Measurements from ENCODE around the gene MCOLN3. TPM values are rescaled to one million over a fixed set of nuclear protein-coding genes. Genes with fewer than 3 reads are reported as not detected.

Gene MCOLN3
- total and polyA plus RNA-seq, 2 donors (not counting 1 experiment from before 2014, with no cell fraction given), result 2.5 to 2.7 TPM

GRCh38 chr1:85074365-85074964, 26.2 kb upstream of the MCOLN3 start:
- no peak overlapping the region for H3K4me3 ChIP-seq (replicated peaks in 1 of 4; ENCODE audit: control extremely low read depth in 1 of 4, insufficient read depth in 1 of 4, low read depth in 3 of 4, low read length in 4 of 4)
- TF ChIP-seq CTCF (conservative IDR thresholded peaks at IDR 0.05 in 1 of 2, IDR thresholded peaks at IDR 0.05 in 1 of 2; ENCODE audit: low read depth in 1 of 2, low read length in 2 of 2) (no peak), EZH2 (IDR thresholded peaks at IDR 0.05; ENCODE audit: low read length, missing control alignments) (no peak)
- no peaks in the 10 kb centered on the region for H3K9me3 ChIP-seq (ENCODE audit: control insufficient read depth, insufficient read depth, low read depth, low read length)
- no peaks in the 10 kb centered on the region for H3K27me3 ChIP-seq (ENCODE audit: control insufficient read depth, insufficient read depth, low read length)
- H3K79me2 ChIP-seq (ENCODE audit: control insufficient read depth, insufficient read depth, low read length), result no peaks in the 10 kb centered on the region
- H3K36me3 ChIP-seq (ENCODE audit: control insufficient read depth, insufficient read depth, low read length), result no peaks in the 10 kb centered on the region
- DNase-seq (ENCODE audit: low read depth in 2 of 2), result no peak
- H3K27ac ChIP-seq (ENCODE audit: insufficient read depth, low read length), result no peak overlapping the region
- no peaks in the 10 kb centered on the region for H4K20me1 ChIP-seq (ENCODE audit: control insufficient read depth, extremely low read depth, insufficient read depth, low read length)
- no peak overlapping the region for H3K4me2 ChIP-seq (ENCODE audit: extremely low read depth, insufficient read depth, low read length)
- no peaks in the 10 kb centered on the region for H3K4me1 ChIP-seq (ENCODE audit: control insufficient read depth, extremely low read depth, insufficient read depth, low read length)
- H2AFZ ChIP-seq (ENCODE audit: low read length), result no peak overlapping the region
- no peak overlapping the region for H3K9ac ChIP-seq (ENCODE audit: insufficient read depth, low read length)

- no peak overlapping the region for H3K4me2 ChIP-seq (ENCODE audit: extremely low read depth, insufficient read depth, low read length)
- TF ChIP-seq EZH2 (IDR thresholded peaks at IDR 0.05; ENCODE audit: low read length, missing control alignments) (no peak), CTCF (conservative IDR thresholded peaks at IDR 0.05 in 1 of 2, IDR thresholded peaks at IDR 0.05 in 1 of 2; ENCODE audit: low read depth in 1 of 2, low read length in 2 of 2) (no peak)
- no peaks in the 10 kb centered on the region for H3K4me1 ChIP-seq (ENCODE audit: control insufficient read depth, extremely low read depth, insufficient read depth, low read length)
- H3K9me3 ChIP-seq (ENCODE audit: control insufficient read depth, insufficient read depth, low read depth, low read length), result no peaks in the 10 kb centered on the region
- no peak overlapping the region for H2AFZ ChIP-seq (ENCODE audit: low read length)
- no peak for DNase-seq (ENCODE audit: low read depth in 2 of 2)
- no peak overlapping the region for H3K9ac ChIP-seq (ENCODE audit: insufficient read depth, low read length)
- no peak overlapping the region for H3K4me3 ChIP-seq (replicated peaks in 1 of 4; ENCODE audit: control extremely low read depth in 1 of 4, insufficient read depth in 1 of 4, low read depth in 3 of 4, low read length in 4 of 4)
- no peak overlapping the region for H3K27ac ChIP-seq (ENCODE audit: insufficient read depth, low read length)
- H3K36me3 ChIP-seq (ENCODE audit: control insufficient read depth, insufficient read depth, low read length), result no peaks in the 10 kb centered on the region
- no peaks in the 10 kb centered on the region for H4K20me1 ChIP-seq (ENCODE audit: control insufficient read depth, extremely low read depth, insufficient read depth, low read length)
- no peaks in the 10 kb centered on the region for H3K27me3 ChIP-seq (ENCODE audit: control insufficient read depth, insufficient read depth, low read length)
- no peaks in the 10 kb centered on the region for H3K79me2 ChIP-seq (ENCODE audit: control insufficient read depth, insufficient read depth, low read length)
These were observed 22.7 kb upstream of the MCOLN3 start for GRCh38 chr1:85070972-85071492.

- H3K79me2 ChIP-seq (ENCODE audit: control insufficient read depth, insufficient read depth, low read length), result no peaks in the 10 kb centered on the region
- H3K4me1 ChIP-seq (ENCODE audit: control insufficient read depth, extremely low read depth, insufficient read depth, low read length), result no peaks in the 10 kb centered on the region
- H4K20me1 ChIP-seq (ENCODE audit: control insufficient read depth, extremely low read depth, insufficient read depth, low read length), result no peaks in the 10 kb centered on the region
- no peaks in the 10 kb centered on the region for H3K27me3 ChIP-seq (ENCODE audit: control insufficient read depth, insufficient read depth, low read length)
- no peak for DNase-seq (ENCODE audit: low read depth in 2 of 2)
- TF ChIP-seq CTCF (conservative IDR thresholded peaks at IDR 0.05 in 1 of 2, IDR thresholded peaks at IDR 0.05 in 1 of 2; ENCODE audit: low read depth in 1 of 2, low read length in 2 of 2) (no peak), EZH2 (IDR thresholded peaks at IDR 0.05; ENCODE audit: low read length, missing control alignments) (no peak)
- H3K4me3 ChIP-seq (replicated peaks in 1 of 4; ENCODE audit: control extremely low read depth in 1 of 4, insufficient read depth in 1 of 4, low read depth in 3 of 4, low read length in 4 of 4), result no peak overlapping the region
- H3K27ac ChIP-seq (ENCODE audit: insufficient read depth, low read length), result no peak overlapping the region
- no peaks in the 10 kb centered on the region for H3K36me3 ChIP-seq (ENCODE audit: control insufficient read depth, insufficient read depth, low read length)
- H3K4me2 ChIP-seq (ENCODE audit: extremely low read depth, insufficient read depth, low read length), result no peak overlapping the region
- no peaks in the 10 kb centered on the region for H3K9me3 ChIP-seq (ENCODE audit: control insufficient read depth, insufficient read depth, low read depth, low read length)
- no peak overlapping the region for H2AFZ ChIP-seq (ENCODE audit: low read length)
- no peak overlapping the region for H3K9ac ChIP-seq (ENCODE audit: insufficient read depth, low read length)
These were observed 20.5 kb upstream of the MCOLN3 start for GRCh38 chr1:85068846-85069245.
